ENCODE data around the gene USP9Y. TPM values are rescaled to one million over a fixed set of nuclear protein-coding genes. Genes with fewer than 3 reads are reported as not detected.

USP9Y gene
- total RNA-seq, 4 donors from 2014 or later, result 6.8 to 11.1 TPM; not detected in 2

- Histone ChIP-seq H3K9me3 (no peaks in the 10 kb centered on the region), H3K36me3 (no peaks in the 10 kb centered on the region), H3K4me1 (no peaks in the 10 kb centered on the region), H3K4me3 (no peak overlapping the region), H3K27ac (no peak overlapping the region), H3K27me3 (no peaks in the 10 kb centered on the region)
- DNase-seq, result no peak
- TF ChIP-seq POLR2A (IDR thresholded peaks at IDR 0.05), result no peak
- TF ChIP-seq CTCF (IDR thresholded peaks at IDR 0.05), result no peak
Measured at GRCh38 chrY:12715376-12715775, 14.3 kb downstream of the USP9Y start.

GRCh38 chrY:12729746-12730145 lies 28.7 kb downstream of the USP9Y start:
- TF ChIP-seq CTCF (IDR thresholded peaks at IDR 0.05) (no peak), POLR2A (IDR thresholded peaks at IDR 0.05) (no peak)
- no peak for DNase-seq
- Histone ChIP-seq H3K4me1 (no peaks in the 10 kb centered on the region), H3K4me3 (no peak overlapping the region), H3K27ac (no peak overlapping the region), H3K9me3 (no peaks in the 10 kb centered on the region), H3K36me3 (no peaks in the 10 kb centered on the region), H3K27me3 (no peaks in the 10 kb centered on the region)

GRCh38 chrY:12733625-12734024 lies 32.6 kb downstream of the USP9Y start:
- no peak overlapping the region for H3K4me3 ChIP-seq
- no peaks in the 10 kb centered on the region for H3K27me3 ChIP-seq
- no peaks in the 10 kb centered on the region for H3K4me1 ChIP-seq
- TF ChIP-seq CTCF (IDR thresholded peaks at IDR 0.05), result no peak
- TF ChIP-seq POLR2A (IDR thresholded peaks at IDR 0.05), result no peak
- H3K36me3 ChIP-seq, result no peaks in the 10 kb centered on the region
- no peaks in the 10 kb centered on the region for H3K9me3 ChIP-seq
- DNase-seq, result no peak
- H3K27ac ChIP-seq, result no peak overlapping the region

GRCh38 chrY:12734051-12734450 lies 33.0 kb downstream of the USP9Y start:
- Histone ChIP-seq H3K27me3 (no peaks in the 10 kb centered on the region), H3K4me1 (no peaks in the 10 kb centered on the region), H3K9me3 (no peaks in the 10 kb centered on the region), H3K4me3 (no peak overlapping the region), H3K36me3 (no peaks in the 10 kb centered on the region), H3K27ac (no peak overlapping the region)
- no peak for TF ChIP-seq POLR2A (IDR thresholded peaks at IDR 0.05)
- TF ChIP-seq CTCF (IDR thresholded peaks at IDR 0.05), result no peak
- DNase-seq, result no peak

- no peak for DNase-seq
- Histone ChIP-seq H3K4me3 (no peak overlapping the region), H3K27me3 (no peaks in the 10 kb centered on the region), H3K9me3 (no peaks in the 10 kb centered on the region), H3K4me1 (no peaks in the 10 kb centered on the region), H3K27ac (no peak overlapping the region), H3K36me3 (no peaks in the 10 kb centered on the region)
- no peak for TF ChIP-seq CTCF (IDR thresholded peaks at IDR 0.05)
- no peak for TF ChIP-seq POLR2A (IDR thresholded peaks at IDR 0.05)
Measured at GRCh38 chrY:12741414-12741813, 40.4 kb downstream of the USP9Y start.

- no peaks in the 10 kb centered on the region for H3K36me3 ChIP-seq
- no peaks in the 10 kb centered on the region for H3K4me1 ChIP-seq
- no peaks in the 10 kb centered on the region for H3K27me3 ChIP-seq
- no peak for TF ChIP-seq POLR2A (IDR thresholded peaks at IDR 0.05)
- TF ChIP-seq CTCF (IDR thresholded peaks at IDR 0.05), result no peak
- H3K9me3 ChIP-seq, result no peaks in the 10 kb centered on the region
- no peak for DNase-seq
- no peak overlapping the region for H3K4me3 ChIP-seq
- H3K27ac ChIP-seq, result no peak overlapping the region
Measured at GRCh38 chrY:12742725-12743124, 41.7 kb downstream of the USP9Y start.

Measured in Peyer's patch (tissue), 4 donors.